HepG2 (cell line): ENCODE results near the gene NRAP. TPM values are rescaled to one million over a fixed set of nuclear protein-coding genes. Genes with fewer than 3 reads are reported as not detected.

ENCODE experiments used
- DRAP1 ChIP-seq: IDR thresholded peaks from 2 replicates; pipeline ENCODE4 v1.6.1; 2016; ENCODE audit warnings: missing genetic modification reagents, missing compliant biosample characterization
- FOXP4 ChIP-seq: sonication (generic); formaldehyde crosslinking; IDR thresholded peaks from 2 replicates; pipeline ENCODE4 v1.4.0; 2020; ENCODE audit warnings: missing genetic modification reagents
- HNRNPH1 ChIP-seq: fragments of 200-400 bp; formaldehyde crosslinking; optimal IDR thresholded peaks from 2 replicates; pipeline ENCODE3; 2017; ENCODE audit warnings: mild to moderate bottlenecking, low read depth, low read length
- MATR3 ChIP-seq: sonication (generic); formaldehyde crosslinking; IDR thresholded peaks from 2 replicates; pipeline ENCODE4 v1.4.0; 2020; ENCODE audit warnings: missing genetic modification reagents
- NR2F6 ChIP-seq, 2 experiments: IDR thresholded peaks; 2 replicates each; pipeline ENCODE4 v1.6.1; 2016; ENCODE audit warnings: antibody characterized with exemption in 1 of 2, mild to moderate bottlenecking in 1 of 2
- NR3C1 ChIP-seq: sonication (generic); formaldehyde crosslinking; IDR thresholded peaks from 2 replicates; pipeline ENCODE4 v1.4.0; 2020; ENCODE audit warnings: missing genetic modification reagents
- PCBP1 ChIP-seq: fragments of 200-400 bp; formaldehyde crosslinking; IDR thresholded peaks from 2 replicates; pipeline ENCODE4 v1.6.1; 2017; ENCODE audit warnings: mild to moderate bottlenecking, low read depth, low read length, borderline replicate concordance
- SKI ChIP-seq: fragments of 450-650 bp; IDR thresholded peaks from one replicate; pipeline ENCODE4 v1.6.1; 2018; ENCODE audit warnings: mild to moderate bottlenecking; ENCODE audit not compliant: partially characterized antibody
- SNAI1 ChIP-seq: sonication (generic); formaldehyde crosslinking; IDR thresholded peaks from 2 replicates; pipeline ENCODE4 v1.5.0; 2020; ENCODE audit warnings: mild to moderate bottlenecking, missing genetic modification reagents, borderline replicate concordance
- TRIM24 ChIP-seq: sonication (generic); formaldehyde crosslinking; IDR thresholded peaks from 2 replicates; pipeline ENCODE4 v1.8.0; 2022; ENCODE audit warnings: mild to moderate bottlenecking, missing genetic modification reagents
- ZBTB25 ChIP-seq: IDR thresholded peaks from 2 replicates; pipeline ENCODE4 v1.6.1; 2018; ENCODE audit warnings: missing genetic modification reagents
- ZFY ChIP-seq: sonication (generic); formaldehyde crosslinking; IDR thresholded peaks from 2 replicates; pipeline ENCODE4 v1.4.0; 2020; ENCODE audit warnings: missing genetic modification reagents
- ZFYVE20 ChIP-seq: sonication (generic); formaldehyde crosslinking; IDR thresholded peaks from 2 replicates; pipeline ENCODE4 v1.8.0; 2023; ENCODE audit warnings: low read depth, mild to moderate bottlenecking, moderate library complexity, missing genetic modification reagents, borderline replicate concordance
- ZNF138 ChIP-seq: sonication (generic); formaldehyde crosslinking; IDR thresholded peaks from 2 replicates; pipeline ENCODE4 v1.5.0; 2020; ENCODE audit warnings: mild to moderate bottlenecking, low read depth, missing genetic modification reagents
- ZNF547 ChIP-seq: sonication (generic); formaldehyde crosslinking; IDR thresholded peaks from 2 replicates; pipeline ENCODE4 v1.5.1; 2020; ENCODE audit warnings: mild to moderate bottlenecking, missing genetic modification reagents
- ZNF703 ChIP-seq: sonication (generic); formaldehyde crosslinking; IDR thresholded peaks from 2 replicates; pipeline ENCODE4 v1.5.1; 2020; ENCODE audit warnings: missing genetic modification reagents, mild to moderate bottlenecking, moderate library complexity, borderline replicate concordance
- ZNF704 ChIP-seq: sonication (generic); formaldehyde crosslinking; IDR thresholded peaks from 2 replicates; pipeline ENCODE4 v1.8.1; 2023; ENCODE audit warnings: mild to moderate bottlenecking, inconsistent platforms, moderate library complexity, missing genetic modification reagents, borderline replicate concordance
- ZNF724P ChIP-seq: sonication (generic); formaldehyde crosslinking; IDR thresholded peaks from 2 replicates; pipeline ENCODE4 v1.8.0; 2022; ENCODE audit warnings: missing genetic modification reagents, borderline replicate concordance
- ZNF737 ChIP-seq: sonication (generic); formaldehyde crosslinking; IDR thresholded peaks from 2 replicates; pipeline ENCODE4 v1.5.0; 2020; ENCODE audit warnings: missing genetic modification reagents, mild to moderate bottlenecking, borderline replicate concordance
- ZNF788 ChIP-seq: sonication (generic); formaldehyde crosslinking; IDR thresholded peaks from 2 replicates; pipeline ENCODE4 v1.5.0; 2020; ENCODE audit warnings: mild to moderate bottlenecking, missing genetic modification reagents, borderline replicate concordance
- polyA plus RNA-seq, 8 experiments: library from polyadenylated mRNA; depleted of rRNA in 3 of 8; stranded (reverse) in 7 of 8; unstranded in 1 of 8; fragments of >200 nt; fragmentation: Illumina TruSeq in 4 of 8; extraction: Trizol in 4 of 8; gene quantifications; 2 replicates each; pipeline versions ENCODE4 v1.2.1 to v1.2.3, GENCODE V29; 2011 to 2016; ENCODE audit warnings: low read depth in 4 of 8, missing spikeins in 1 of 8, mixed read lengths in 1 of 8; ENCODE audit not compliant: insufficient read depth in 1 of 8
- total RNA-seq, 5 experiments: library from RNA; depleted of rRNA; stranded (reverse); fragments of >200 nt; fragmentation: Illumina TruSeq; extraction: Trizol; gene quantifications; 2 replicates each; pipeline ENCODE4 v1.2.3, GENCODE V29; 2016; ENCODE audit warnings: low read depth in 1 of 5

Gene NRAP
- total and polyA plus RNA-seq, 2 of the 13 experiments (the other 11 are each of a cell fraction or from before 2014, with no cell fraction given), result not detected

- TF ChIP-seq SNAI1 (CRISPR knock-in tag) (no peak), ZNF724P (CRISPR knock-in tag) (no peak), ZNF737 (no peak), TRIM24 (no peak), NR2F6 (IDR thresholded peaks at IDR 0.05) (no peak), NR2F6 (CRISPR knock-in tag; IDR thresholded peaks at IDR 0.05) (peak; percentile 37; the same call in 1 of the 2 replicates), ZNF138 (no peak; the same call in 1 of the 2 replicates), ZFYVE20 (CRISPR knock-in tag) (no peak), DRAP1 (CRISPR knock-in tag) (no peak), ZNF704 (CRISPR knock-in tag) (no peak), ZBTB25 (CRISPR knock-in tag) (no peak; the same call in 1 of the 2 replicates), FOXP4 (CRISPR knock-in tag) (no peak), ZNF788 (CRISPR knock-in tag) (no peak), NR3C1 (CRISPR knock-in tag) (no peak), ZNF547 (no peak), ZNF703 (CRISPR knock-in tag) (no peak), HNRNPH1 (no peak), PCBP1 (no peak), ZFY (no peak; the same call in 1 of the 2 replicates), MATR3 (CRISPR knock-in tag) (no peak), SKI (no peak)
Measured at GRCh38 chr10:113680190-113681111, 16.6 kb upstream of the NRAP start (continued).
